Measurements from ENCODE around the gene MAP3K5. TPM values are rescaled to one million over a fixed set of nuclear protein-coding genes. Genes with fewer than 3 reads are reported as not detected.
A peak's percentile ranks its signal among the peaks of the same experiment; 100 is the strongest.

The MAP3K5 gene
- total RNA-seq, 1 donor from 2014 or later = 1.7 TPM

DNA sequence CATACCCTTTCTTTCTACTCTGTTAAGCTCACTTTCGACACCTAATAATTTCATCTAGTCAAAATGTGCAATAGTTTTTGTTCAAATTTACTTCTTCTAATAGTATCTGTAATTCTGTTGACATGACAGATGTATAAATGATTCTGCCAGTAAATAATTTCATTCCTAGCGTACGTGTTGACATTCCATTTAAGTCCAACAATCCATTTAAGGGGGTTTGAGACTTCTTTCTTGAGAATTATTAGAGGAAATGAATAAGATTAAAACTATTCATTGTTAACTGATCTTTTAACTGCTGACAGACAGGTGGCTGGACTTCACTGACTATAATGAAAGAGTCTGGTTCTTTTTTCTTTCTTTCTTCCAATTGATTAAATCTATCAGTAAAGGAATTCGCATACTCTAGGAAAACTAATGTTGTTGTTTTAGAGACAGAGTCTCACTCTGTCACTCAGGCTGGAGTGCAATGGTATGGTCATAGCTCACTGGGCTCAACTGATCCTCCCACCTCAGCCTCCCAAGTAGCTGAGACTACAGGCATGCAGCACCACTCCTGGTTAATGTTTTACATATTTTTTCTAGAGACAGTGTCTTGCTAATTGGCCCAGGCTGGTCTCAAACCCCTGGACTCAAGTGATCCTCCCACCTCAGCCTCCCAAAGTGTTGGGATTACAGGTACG is 55.9 kb downstream of the MAP3K5 start:
- Histone ChIP-seq H3K4me2 (ENCODE audit: low read length) (no peak overlapping the region), H3K9me3 (ENCODE audit: insufficient read depth, low read depth, low read length) (no peaks in the 10 kb centered on the region), H3K27me3 (ENCODE audit: insufficient read depth, low read length) (no peaks in the 10 kb centered on the region), H3K27ac (ENCODE audit: low read depth, low read length) (no peak overlapping the region), H3K9ac (ENCODE audit: low read length) (no peak overlapping the region), H4K20me1 (ENCODE audit: insufficient read depth, low read length) (peaks cover 19% of the 10 kb centered on the region), H2AFZ (ENCODE audit: low read depth, low read length) (no peak overlapping the region), H3K79me2 (ENCODE audit: insufficient read depth, low read length) (peaks cover 13% of the 10 kb centered on the region), H3K4me1 (ENCODE audit: insufficient read depth, low read length) (no peaks in the 10 kb centered on the region), H3K4me3 (ENCODE audit: insufficient read depth, low read depth, low read length) (no peak overlapping the region), H3K36me3 (ENCODE audit: insufficient read depth, low read length) (no peaks in the 10 kb centered on the region)
- Mint-ChIP-seq H3K27me3 (ENCODE audit: low read depth, unreplicated experiment) (no peaks in the 10 kb centered on the region), H3K4me3 (ENCODE audit: unreplicated experiment) (no peak overlapping the region), H3K9me3 (ENCODE audit: unreplicated experiment) (no peaks in the 10 kb centered on the region), H3K4me1 (ENCODE audit: low read depth, unreplicated experiment) (peaks cover 4% of the 10 kb centered on the region), H3K36me3 (ENCODE audit: low read depth, unreplicated experiment) (no peaks in the 10 kb centered on the region), H3K27ac (ENCODE audit: unreplicated experiment) (no peak overlapping the region)
- DNase-seq (ENCODE audit: low read depth) (peak; percentile 38), FAIRE-seq (no peak)
- no peak for TF ChIP-seq EZH2 (IDR thresholded peaks at IDR 0.05; ENCODE audit: insufficient read depth, low read length)
- TF ChIP-seq, protein P1, sequence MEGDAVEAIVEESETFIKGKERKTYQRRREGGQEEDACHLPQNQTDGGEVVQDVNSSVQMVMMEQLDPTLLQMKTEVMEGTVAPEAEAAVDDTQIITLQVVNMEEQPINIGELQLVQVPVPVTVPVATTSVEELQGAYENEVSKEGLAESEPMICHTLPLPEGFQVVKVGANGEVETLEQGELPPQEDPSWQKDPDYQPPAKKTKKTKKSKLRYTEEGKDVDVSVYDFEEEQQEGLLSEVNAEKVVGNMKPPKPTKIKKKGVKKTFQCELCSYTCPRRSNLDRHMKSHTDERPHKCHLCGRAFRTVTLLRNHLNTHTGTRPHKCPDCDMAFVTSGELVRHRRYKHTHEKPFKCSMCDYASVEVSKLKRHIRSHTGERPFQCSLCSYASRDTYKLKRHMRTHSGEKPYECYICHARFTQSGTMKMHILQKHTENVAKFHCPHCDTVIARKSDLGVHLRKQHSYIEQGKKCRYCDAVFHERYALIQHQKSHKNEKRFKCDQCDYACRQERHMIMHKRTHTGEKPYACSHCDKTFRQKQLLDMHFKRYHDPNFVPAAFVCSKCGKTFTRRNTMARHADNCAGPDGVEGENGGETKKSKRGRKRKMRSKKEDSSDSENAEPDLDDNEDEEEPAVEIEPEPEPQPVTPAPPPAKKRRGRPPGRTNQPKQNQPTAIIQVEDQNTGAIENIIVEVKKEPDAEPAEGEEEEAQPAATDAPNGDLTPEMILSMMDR (IDR thresholded peaks at IDR 0.05; ENCODE audit: insufficient read depth, low read depth, low read length) = no peak

DNA sequence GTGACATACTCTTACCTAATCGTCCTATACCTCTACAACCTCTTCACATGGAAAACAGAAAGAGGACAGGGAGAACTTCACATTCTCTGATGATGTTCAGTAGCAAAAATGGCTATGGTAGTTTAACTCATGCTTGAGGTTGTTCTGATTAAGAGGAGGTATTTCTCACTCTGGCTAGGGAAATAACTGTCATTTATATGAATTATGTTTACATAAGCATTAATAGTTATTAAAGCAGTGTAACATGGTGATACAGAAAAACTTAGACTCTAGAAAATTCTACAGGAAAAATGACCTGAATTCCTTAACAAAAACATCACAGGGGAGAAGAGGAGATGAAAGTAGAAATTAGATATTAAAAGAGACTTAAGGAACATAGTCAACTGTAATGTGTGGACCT is 57.3 kb downstream of the MAP3K5 start:
- Mint-ChIP-seq H3K9me3 (ENCODE audit: unreplicated experiment) (no peaks in the 10 kb centered on the region), H3K4me3 (ENCODE audit: unreplicated experiment) (no peak overlapping the region), H3K27ac (ENCODE audit: unreplicated experiment) (no peak overlapping the region), H3K27me3 (ENCODE audit: low read depth, unreplicated experiment) (no peaks in the 10 kb centered on the region), H3K36me3 (ENCODE audit: low read depth, unreplicated experiment) (no peaks in the 10 kb centered on the region), H3K4me1 (ENCODE audit: low read depth, unreplicated experiment) (peaks cover under 1% of the 10 kb centered on the region)
- Histone ChIP-seq H3K27me3 (ENCODE audit: insufficient read depth, low read length) (no peaks in the 10 kb centered on the region), H3K79me2 (ENCODE audit: insufficient read depth, low read length) (peaks cover 19% of the 10 kb centered on the region), H3K27ac (ENCODE audit: low read depth, low read length) (no peak overlapping the region), H3K9me3 (ENCODE audit: insufficient read depth, low read depth, low read length) (no peaks in the 10 kb centered on the region), H2AFZ (ENCODE audit: low read depth, low read length) (no peak overlapping the region), H3K4me2 (ENCODE audit: low read length) (no peak overlapping the region), H3K36me3 (ENCODE audit: insufficient read depth, low read length) (no peaks in the 10 kb centered on the region), H3K4me1 (ENCODE audit: insufficient read depth, low read length) (no peaks in the 10 kb centered on the region), H3K4me3 (ENCODE audit: insufficient read depth, low read depth, low read length) (no peak overlapping the region), H4K20me1 (ENCODE audit: insufficient read depth, low read length) (peaks cover 19% of the 10 kb centered on the region), H3K9ac (ENCODE audit: low read length) (no peak overlapping the region)
- no peak for FAIRE-seq
- DNase-seq (ENCODE audit: low read depth) = no peak
- TF ChIP-seq EZH2 (IDR thresholded peaks at IDR 0.05; ENCODE audit: insufficient read depth, low read length) = no peak
- TF ChIP-seq, protein P1 (IDR thresholded peaks at IDR 0.05; ENCODE audit: insufficient read depth, low read depth, low read length) = no peak

DNA sequence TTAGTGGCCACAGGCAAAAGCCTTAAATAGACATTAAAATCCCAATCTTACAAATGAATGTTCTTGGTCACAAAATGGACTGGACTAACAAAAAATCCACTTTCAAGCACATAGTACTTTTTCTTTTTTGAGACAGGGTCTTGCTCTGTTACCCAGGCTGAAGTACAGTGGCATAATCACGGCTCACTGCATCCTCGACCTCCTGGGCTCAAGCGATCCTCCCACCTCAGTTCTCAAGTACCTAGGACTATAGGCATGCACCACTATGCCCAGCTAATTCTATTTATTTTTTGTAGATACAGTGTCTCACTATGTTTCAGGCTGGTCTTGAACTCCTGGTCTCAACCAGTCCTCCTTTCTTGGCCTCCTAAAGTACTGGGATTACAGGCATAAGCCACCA is 59.4 kb downstream of the MAP3K5 start:
- Histone ChIP-seq H2AFZ (ENCODE audit: low read depth, low read length) (no peak overlapping the region), H3K27ac (ENCODE audit: low read depth, low read length) (no peak overlapping the region), H3K4me1 (ENCODE audit: insufficient read depth, low read length) (no peaks in the 10 kb centered on the region), H3K36me3 (ENCODE audit: insufficient read depth, low read length) (no peaks in the 10 kb centered on the region), H3K9ac (ENCODE audit: low read length) (no peak overlapping the region), H3K27me3 (ENCODE audit: insufficient read depth, low read length) (no peaks in the 10 kb centered on the region), H3K4me2 (ENCODE audit: low read length) (no peak overlapping the region), H4K20me1 (ENCODE audit: insufficient read depth, low read length) (peaks cover 5% of the 10 kb centered on the region), H3K79me2 (ENCODE audit: insufficient read depth, low read length) (peaks cover 11% of the 10 kb centered on the region), H3K4me3 (ENCODE audit: insufficient read depth, low read depth, low read length) (no peak overlapping the region), H3K9me3 (ENCODE audit: insufficient read depth, low read depth, low read length) (no peaks in the 10 kb centered on the region)
- DNase-seq (ENCODE audit: low read depth) = no peak
- FAIRE-seq = no peak
- no peak for TF ChIP-seq EZH2 (IDR thresholded peaks at IDR 0.05; ENCODE audit: insufficient read depth, low read length)
- TF ChIP-seq, protein P1 (IDR thresholded peaks at IDR 0.05; ENCODE audit: insufficient read depth, low read depth, low read length) = no peak
- Mint-ChIP-seq H3K27ac (ENCODE audit: unreplicated experiment) (no peak overlapping the region), H3K36me3 (ENCODE audit: low read depth, unreplicated experiment) (no peaks in the 10 kb centered on the region), H3K4me1 (ENCODE audit: low read depth, unreplicated experiment) (peaks cover 2% of the 10 kb centered on the region), H3K27me3 (ENCODE audit: low read depth, unreplicated experiment) (no peaks in the 10 kb centered on the region), H3K9me3 (ENCODE audit: unreplicated experiment) (no peaks in the 10 kb centered on the region), H3K4me3 (ENCODE audit: unreplicated experiment) (no peak overlapping the region)
